ENCODE measurements around the gene ADCY1. TPM values are rescaled to one million over a fixed set of nuclear protein-coding genes. Genes with fewer than 3 reads are reported as not detected.
A peak's percentile ranks its signal among the peaks of the same experiment; 100 is the strongest.

ADCY1 gene
- total RNA-seq, 1 experiment from 2014 or later: not detected

- DNase-seq (ENCODE audit: low spot score): no peak
These were observed 76.5 kb downstream of the ADCY1 start for GRCh38 chr7:45650404-45651394.

- no peak for DNase-seq (ENCODE audit: low spot score)
These were observed 77.4 kb downstream of the ADCY1 start for GRCh38 chr7:45651540-45651939.

- DNase-seq (ENCODE audit: low spot score): no peak
These were observed 78.5 kb downstream of the ADCY1 start for GRCh38 chr7:45652630-45653029.

DNA sequence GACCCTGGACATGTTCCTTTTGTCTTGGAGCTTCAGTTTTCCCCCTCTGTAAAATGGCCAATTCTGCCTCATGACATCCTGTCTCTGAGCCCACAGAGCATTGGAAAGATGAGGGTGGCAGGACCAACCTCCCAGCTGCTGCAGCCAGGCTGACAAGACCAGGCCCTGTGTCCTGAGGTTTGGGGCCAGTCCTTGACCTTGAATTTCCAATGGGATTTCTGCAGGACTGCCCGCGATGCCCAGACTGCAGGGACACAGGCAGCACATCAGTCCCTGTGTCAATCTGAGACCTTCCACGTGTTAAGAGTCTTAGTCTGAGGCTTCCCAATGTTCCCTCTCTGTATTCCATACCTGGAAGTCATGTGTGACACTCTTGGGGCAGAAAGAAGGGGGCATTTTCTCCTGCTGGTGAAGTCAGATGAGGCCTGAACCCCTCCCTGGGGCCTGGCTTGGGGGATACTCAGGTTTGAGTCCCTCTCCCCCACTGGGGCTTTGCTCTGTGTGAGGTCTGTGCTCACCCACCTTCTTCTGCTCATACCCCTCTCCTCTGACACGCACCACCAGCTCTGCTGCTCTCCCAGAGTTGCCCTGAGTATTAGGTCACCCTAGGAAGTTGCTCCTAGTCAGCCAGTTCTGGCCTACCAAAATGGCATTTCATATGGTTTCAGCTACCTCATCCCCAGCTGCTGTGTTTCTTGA, 79.2 kb downstream of the ADCY1 start:
- DNase-seq (ENCODE audit: low spot score): no peak

- no peak for DNase-seq (ENCODE audit: low spot score)
These were observed 80.2 kb downstream of the ADCY1 start for GRCh38 chr7:45654341-45654740.

- no peak for DNase-seq (ENCODE audit: low spot score)
These were observed 81.4 kb downstream of the ADCY1 start for GRCh38 chr7:45655539-45655938.

DNA sequence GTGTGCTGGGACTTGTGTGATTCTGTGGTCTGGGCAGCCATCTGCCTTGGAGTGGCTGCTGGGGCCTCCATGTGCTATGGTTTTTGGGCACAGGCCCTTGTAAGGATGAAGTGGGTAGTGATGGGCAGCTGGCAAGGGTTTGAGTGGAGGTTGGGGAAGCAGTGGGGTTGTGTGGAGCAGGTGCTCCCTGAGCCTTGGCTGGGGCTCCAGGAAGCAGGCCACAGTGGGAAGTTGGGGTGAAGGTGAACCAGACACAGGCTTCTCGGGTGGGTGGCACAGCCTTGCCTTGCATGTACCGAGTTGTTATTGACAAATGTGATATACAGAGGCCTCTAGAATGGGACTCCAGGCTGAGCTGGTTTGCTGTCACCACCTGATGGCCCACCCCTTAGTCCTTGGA, 82.3 kb downstream of the ADCY1 start:
- no peak for DNase-seq (ENCODE audit: low spot score)

DNA sequence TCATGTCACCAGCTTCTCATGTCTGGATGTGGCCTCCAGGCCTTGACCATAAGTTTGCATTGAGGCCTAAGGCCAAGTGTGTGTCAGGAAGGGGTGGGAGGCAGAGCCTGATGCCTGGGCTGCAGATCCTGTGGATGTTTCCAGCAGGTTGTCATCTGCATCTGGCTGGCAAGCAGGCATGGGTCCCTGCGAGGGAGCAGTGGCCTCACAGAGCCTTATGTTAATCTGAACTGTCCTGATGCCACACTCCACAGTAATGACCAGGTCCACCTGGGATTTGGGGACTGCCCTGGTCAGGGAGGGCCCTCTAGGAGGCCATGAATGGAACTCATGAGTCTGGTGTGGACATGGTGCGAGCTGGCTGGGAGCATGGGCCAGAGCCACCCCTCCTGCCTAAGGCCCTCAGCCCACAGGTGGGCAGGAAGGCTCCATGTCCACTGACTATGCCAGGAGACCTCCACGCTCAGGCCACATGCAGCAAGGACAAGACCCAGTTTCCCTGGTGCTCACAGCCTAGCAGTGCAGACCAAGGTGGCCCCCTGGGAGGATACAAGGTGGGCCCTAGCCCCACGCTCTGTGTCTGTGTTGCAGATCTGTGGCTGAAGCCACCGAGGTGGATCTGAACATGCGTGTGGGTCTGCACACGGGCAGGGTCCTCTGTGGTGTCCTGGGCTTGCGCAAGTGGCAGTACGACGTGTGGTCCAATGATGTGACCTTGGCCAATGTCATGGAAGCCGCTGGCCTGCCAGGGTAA, 83.1 kb downstream of the ADCY1 start:
- DNase-seq (ENCODE audit: low spot score): no peak

- no peak for DNase-seq (ENCODE audit: low spot score)
These were observed 83.9 kb downstream of the ADCY1 start for GRCh38 chr7:45657890-45658715.

- DNase-seq (ENCODE audit: low spot score): no peak
These were observed 84.7 kb downstream of the ADCY1 start for GRCh38 chr7:45658716-45659495.

- DNase-seq (ENCODE audit: low spot score): no peak
These were observed 85.5 kb downstream of the ADCY1 start for GRCh38 chr7:45659496-45660139.

DNA sequence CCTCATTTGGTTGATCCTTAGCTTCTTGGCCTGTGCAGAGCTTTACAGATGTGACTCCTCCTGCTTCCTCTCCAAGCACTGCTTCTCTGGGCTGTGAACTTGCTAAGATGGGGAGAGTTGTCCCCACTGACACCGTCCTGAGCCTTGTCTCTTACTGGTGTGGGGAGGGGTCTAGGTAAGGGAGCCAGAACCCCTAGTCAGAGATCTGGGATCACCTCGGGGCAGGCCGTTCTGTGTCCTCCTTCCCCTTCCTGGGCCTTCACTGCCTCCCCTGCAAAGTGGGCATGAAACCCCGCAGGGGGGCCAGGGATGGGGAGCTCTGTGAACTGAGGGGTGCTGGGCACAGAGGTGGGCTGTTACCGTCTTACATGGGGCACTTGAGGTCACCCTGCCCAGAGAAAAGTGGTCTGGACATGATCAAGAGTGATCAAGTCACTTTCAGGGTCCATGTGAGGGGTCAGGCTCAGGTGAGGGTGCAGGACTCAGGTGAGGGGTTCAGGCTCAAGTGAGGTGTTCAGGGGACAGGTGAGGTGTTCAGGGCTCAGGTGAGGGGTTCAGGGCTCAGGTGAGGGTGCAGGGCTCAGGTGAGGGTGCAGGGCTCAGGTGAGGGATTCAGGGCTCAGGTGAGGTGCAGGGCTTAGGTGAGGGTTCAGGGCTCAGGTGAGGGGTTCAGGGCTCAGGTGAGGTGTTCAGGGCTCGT, 86.2 kb downstream of the ADCY1 start:
- DNase-seq (ENCODE audit: low spot score): no peak

DNA sequence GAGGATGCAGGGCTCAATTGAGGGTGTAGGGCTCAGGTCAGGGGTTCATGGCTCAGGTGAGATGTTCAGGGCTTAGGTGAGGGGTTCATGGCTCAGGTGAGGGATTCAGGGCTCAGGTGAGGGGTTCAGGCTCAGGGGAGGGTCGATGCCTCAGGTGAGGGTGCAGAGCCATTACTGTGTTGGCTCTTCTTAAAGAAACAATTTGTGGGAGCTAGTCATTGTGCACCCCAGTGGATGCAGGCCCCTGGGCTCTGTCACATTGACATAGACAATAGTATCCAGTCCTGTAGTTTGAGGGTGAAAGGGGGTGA, 86.7 kb downstream of the ADCY1 start:
- DNase-seq (ENCODE audit: low spot score): no peak

DNA sequence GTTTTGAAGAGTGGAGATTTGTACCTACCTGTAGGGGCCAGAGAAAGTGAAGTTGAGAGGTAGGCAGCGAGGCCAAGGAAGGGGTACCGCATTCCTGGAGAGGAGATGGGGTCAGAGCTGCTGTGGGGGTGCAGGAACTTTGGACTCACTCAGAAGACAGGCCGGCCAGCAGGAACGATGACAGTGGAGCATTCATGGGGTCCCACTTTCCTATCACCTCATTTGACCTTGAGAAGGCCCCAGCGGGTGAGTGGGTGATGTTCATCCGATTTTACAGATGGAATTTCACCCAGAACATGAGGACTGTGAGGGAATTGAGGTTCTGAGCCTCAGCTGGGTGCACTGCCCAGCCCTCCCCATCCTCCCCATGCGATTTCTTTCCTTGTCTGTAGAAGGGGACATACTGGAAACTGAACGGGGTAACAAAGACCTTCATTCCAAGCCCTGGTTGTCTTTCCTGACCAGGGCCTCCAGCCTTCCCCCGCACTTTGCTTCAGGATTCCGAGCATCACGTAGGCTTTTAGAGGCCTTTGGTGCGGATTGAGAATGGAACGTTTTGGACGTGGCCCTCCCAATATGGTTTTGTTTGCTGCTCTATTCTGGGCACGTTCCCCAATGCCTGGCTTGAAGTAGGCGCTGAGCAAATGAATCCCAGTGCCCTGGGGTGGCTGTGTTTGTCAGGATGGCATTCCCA, 87.3 kb downstream of the ADCY1 start:
- no peak for DNase-seq (ENCODE audit: low spot score)

DNA sequence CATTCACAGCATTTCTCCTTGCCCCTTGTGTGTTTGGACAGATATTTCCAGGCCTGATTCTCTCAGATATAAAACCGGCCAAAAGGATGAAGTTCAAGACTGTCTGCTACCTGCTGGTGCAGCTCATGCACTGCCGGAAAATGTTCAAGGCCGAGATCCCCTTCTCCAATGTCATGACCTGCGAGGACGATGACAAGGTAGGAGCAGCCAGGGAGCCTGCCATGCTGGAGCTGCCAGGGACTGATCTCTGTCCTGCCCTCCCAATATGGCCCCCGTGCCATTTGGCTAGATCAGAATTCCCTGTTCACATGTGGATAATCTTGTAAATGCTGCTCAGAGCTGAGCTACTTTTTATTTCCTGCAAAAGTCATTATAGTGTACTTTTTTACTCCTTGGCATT, 87.8 kb downstream of the ADCY1 start:
- no peak for DNase-seq (ENCODE audit: low spot score)

DNA sequence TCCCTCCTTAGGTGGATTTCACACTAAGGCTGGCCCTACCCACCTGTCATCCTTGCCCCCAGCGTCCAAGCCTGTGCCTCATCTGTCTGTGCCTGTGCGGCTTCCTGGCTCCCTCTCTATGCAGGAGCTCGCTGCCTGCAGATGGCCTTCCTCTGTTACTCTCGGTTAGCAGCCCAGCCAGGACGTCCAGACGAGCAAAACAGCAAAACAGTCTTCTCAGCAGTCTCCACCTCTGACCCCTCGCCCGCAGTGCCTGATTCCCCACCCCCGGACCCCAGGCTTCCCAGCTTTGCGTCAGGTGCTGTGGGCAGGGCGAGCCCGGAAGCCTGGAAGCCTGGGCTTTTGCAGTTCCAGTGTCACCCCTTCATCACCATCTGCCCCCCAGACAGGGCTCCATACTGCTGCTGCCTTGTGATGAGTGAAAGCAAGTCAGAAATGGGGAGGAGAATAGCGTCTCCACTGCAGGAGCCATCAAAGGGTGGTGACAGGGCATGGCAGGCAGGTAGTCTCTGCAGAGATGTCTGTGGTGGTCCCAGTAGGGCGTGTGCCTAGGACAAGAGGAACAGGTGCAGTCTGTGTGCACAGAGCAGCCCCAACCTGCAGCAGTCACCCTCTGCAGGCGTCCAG, 88.5 kb downstream of the ADCY1 start:
- DNase-seq (ENCODE audit: low spot score): no peak

DNA sequence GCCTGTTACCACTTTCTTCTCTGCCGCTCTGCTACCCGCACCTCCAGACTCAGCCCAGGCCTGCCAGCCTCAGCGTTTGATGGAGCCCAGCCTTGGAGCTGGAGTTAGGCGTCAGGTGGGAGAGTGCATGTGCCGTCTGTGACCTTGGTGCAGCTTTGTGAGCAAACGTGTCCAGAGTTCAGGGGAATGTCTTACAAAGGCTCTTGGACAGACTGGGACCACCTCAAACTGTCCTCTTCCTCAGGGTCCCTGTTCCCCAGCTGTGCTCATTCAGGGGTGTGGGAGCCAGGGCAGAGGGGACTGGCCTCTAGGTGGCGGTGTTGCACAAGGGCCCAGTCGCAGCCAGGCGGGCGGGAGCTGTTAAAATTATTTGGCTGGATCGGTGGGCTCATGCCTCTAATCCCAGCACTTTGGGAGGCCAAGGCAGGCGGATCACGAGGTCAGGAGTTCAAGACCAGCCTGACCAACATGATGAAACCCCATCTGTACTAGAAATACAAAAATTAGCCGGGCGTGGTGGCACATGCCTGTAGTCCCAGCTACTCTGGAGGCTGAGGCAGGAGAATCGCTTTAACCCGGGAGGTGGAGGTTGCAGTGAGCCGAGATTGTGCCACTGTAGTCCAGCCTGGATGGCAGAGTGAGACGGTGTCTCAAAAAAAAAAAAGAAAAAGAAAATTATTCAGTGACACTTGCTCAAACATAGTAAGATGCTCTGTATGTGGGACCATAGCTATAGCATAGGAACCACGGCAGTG, 89.2 kb downstream of the ADCY1 start:
- DNase-seq (ENCODE audit: low spot score): peak; percentile 43
